ENCODE data around the gene TRPC4. TPM values are rescaled to one million over a fixed set of nuclear protein-coding genes. Genes with fewer than 3 reads are reported as not detected.

Gene TRPC4
- total RNA-seq, 1 experiment from 2014 or later = 0.10 TPM

GRCh38 chr13:37918116-37918714 is 48.6 kb upstream of the TRPC4 start:
- no peaks in the 10 kb centered on the region for H3K36me3 ChIP-seq (ENCODE audit: control insufficient read depth, insufficient read depth, low read length)
- intact Hi-C loops (cut with micrococcal nuclease; ENCODE audit: unreplicated experiment) = no loop called here
- ATAC-seq (no peak), DNase-seq (ENCODE audit: low read depth, low spot score) (no peak)
- no TSS peak for BruUV-seq (replicated peaks)
- CTCF ChIA-PET = interaction anchor here (0.7 kb wide), 1 partner anchor 172 kb away, joined by 3 read pairs; no protein-coding TSS in a partner anchor
- no peak overlapping the region for H3K27ac ChIP-seq (ENCODE audit: low read length)
- H3K4me3 ChIP-seq (ENCODE audit: low read depth in 2 of 2, low read length in 2 of 2) = no peak overlapping the region
- no peaks in the 10 kb centered on the region for H3K27me3 ChIP-seq (ENCODE audit: control insufficient read depth, insufficient read depth, low read length)
- no peak for TF ChIP-seq CTCF (IDR thresholded peaks at IDR 0.05)
- no peak for TF ChIP-seq SIN3A (IDR thresholded peaks at IDR 0.05; ENCODE audit: borderline replicate concordance, insufficient read depth, low read depth, low read length)
- TF ChIP-seq, protein P1, sequence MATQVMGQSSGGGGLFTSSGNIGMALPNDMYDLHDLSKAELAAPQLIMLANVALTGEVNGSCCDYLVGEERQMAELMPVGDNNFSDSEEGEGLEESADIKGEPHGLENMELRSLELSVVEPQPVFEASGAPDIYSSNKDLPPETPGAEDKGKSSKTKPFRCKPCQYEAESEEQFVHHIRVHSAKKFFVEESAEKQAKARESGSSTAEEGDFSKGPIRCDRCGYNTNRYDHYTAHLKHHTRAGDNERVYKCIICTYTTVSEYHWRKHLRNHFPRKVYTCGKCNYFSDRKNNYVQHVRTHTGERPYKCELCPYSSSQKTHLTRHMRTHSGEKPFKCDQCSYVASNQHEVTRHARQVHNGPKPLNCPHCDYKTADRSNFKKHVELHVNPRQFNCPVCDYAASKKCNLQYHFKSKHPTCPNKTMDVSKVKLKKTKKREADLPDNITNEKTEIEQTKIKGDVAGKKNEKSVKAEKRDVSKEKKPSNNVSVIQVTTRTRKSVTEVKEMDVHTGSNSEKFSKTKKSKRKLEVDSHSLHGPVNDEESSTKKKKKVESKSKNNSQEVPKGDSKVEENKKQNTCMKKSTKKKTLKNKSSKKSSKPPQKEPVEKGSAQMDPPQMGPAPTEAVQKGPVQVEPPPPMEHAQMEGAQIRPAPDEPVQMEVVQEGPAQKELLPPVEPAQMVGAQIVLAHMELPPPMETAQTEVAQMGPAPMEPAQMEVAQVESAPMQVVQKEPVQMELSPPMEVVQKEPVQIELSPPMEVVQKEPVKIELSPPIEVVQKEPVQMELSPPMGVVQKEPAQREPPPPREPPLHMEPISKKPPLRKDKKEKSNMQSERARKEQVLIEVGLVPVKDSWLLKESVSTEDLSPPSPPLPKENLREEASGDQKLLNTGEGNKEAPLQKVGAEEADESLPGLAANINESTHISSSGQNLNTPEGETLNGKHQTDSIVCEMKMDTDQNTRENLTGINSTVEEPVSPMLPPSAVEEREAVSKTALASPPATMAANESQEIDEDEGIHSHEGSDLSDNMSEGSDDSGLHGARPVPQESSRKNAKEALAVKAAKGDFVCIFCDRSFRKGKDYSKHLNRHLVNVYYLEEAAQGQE (IDR thresholded peaks at IDR 0.05; ENCODE audit: insufficient read depth in 1 of 2, low read depth in 2 of 2, low read length in 1 of 2) = no peak
- TF ChIP-seq POLR2AphosphoS5 (IDR thresholded peaks at IDR 0.05; ENCODE audit: low read depth, low read length) = no peak
- no peak for TF ChIP-seq TCF7L2 (IDR thresholded peaks at IDR 0.05; ENCODE audit: low read depth, low read length)
- in situ Hi-C loops (cut with HindIII; ENCODE audit: low pct_unique_long_range_greater_than_20kb, low sequenced_read_pairs) = no loop called here
- H3K4me1 ChIP-seq (ENCODE audit: control insufficient read depth, insufficient read depth, low read length) = no peaks in the 10 kb centered on the region
- POLR2A ChIA-PET = no interaction called here
- H3K9me3 ChIP-seq (ENCODE audit: control insufficient read depth, insufficient read depth, low read depth, low read length) = no peaks in the 10 kb centered on the region

- ATAC-seq = no peak
- TF ChIP-seq, protein P1 (IDR thresholded peaks at IDR 0.05; ENCODE audit: insufficient read depth in 1 of 2, low read depth in 2 of 2, low read length in 1 of 2) = no peak
- TF ChIP-seq TCF7L2 (IDR thresholded peaks at IDR 0.05; ENCODE audit: low read depth, low read length) (no peak), POLR2AphosphoS5 (IDR thresholded peaks at IDR 0.05; ENCODE audit: low read depth, low read length) (no peak), SIN3A (IDR thresholded peaks at IDR 0.05; ENCODE audit: borderline replicate concordance, insufficient read depth, low read depth, low read length) (no peak), CTCF (IDR thresholded peaks at IDR 0.05) (no peak)
- Histone ChIP-seq H3K4me3 (ENCODE audit: low read depth in 2 of 2, low read length in 2 of 2) (no peak overlapping the region), H3K9me3 (ENCODE audit: control insufficient read depth, insufficient read depth, low read depth, low read length) (no peaks in the 10 kb centered on the region), H3K36me3 (ENCODE audit: control insufficient read depth, insufficient read depth, low read length) (no peaks in the 10 kb centered on the region), H3K4me1 (ENCODE audit: control insufficient read depth, insufficient read depth, low read length) (no peaks in the 10 kb centered on the region), H3K27me3 (ENCODE audit: control insufficient read depth, insufficient read depth, low read length) (no peaks in the 10 kb centered on the region), H3K27ac (ENCODE audit: low read length) (no peak overlapping the region)
- in situ Hi-C loops (cut with HindIII; ENCODE audit: low pct_unique_long_range_greater_than_20kb, low sequenced_read_pairs) = no loop called here
- intact Hi-C loops (cut with micrococcal nuclease; ENCODE audit: unreplicated experiment) = no loop called here
- DNase-seq (ENCODE audit: low read depth, low spot score) = no peak
- ChIA-PET POLR2A (no interaction called here), CTCF (no interaction called here)
- BruUV-seq (replicated peaks) = no TSS peak
These were observed 45.3 kb upstream of the TRPC4 start for GRCh38 chr13:37914781-37915391.
